GM23338 (cell line): ENCODE measurements around the gene MBOAT1. TPM values are rescaled to one million over a fixed set of nuclear protein-coding genes. Genes with fewer than 3 reads are reported as not detected.

Source experiments
- CREB1 ChIP-seq: fragments of 250-450 bp; sonication (Bioruptor Pico); IDR thresholded peaks from 2 replicates; pipeline ENCODE4 v1.5.0; 2020; ENCODE audit warnings: low read depth, mild to moderate bottlenecking, moderate library complexity
- JUNB ChIP-seq: IDR thresholded peaks from one replicate; pipeline ENCODE4 v1.6.1; 2016; ENCODE audit warnings: antibody characterized with exemption; ENCODE audit not compliant: unreplicated experiment
- STAT1 ChIP-seq: IDR thresholded peaks from one replicate; pipeline ENCODE4 v1.6.1; 2016; ENCODE audit warnings: antibody characterized with exemption; ENCODE audit not compliant: unreplicated experiment
- polyA plus RNA-seq: library from polyadenylated mRNA; unstranded; fragments of >200 nt; fragmentation: Nextera tagmentation; extraction: Ambion mirVana; gene quantifications from 2 replicates; pipeline ENCODE4 v1.2.1, GENCODE V29; 2016
- total RNA-seq: library from RNA; depleted of rRNA; stranded (reverse); fragments of >200 nt; shearing (Covaris generic); gene quantifications from 2 replicates; pipeline ENCODE4 v1.2.3, GENCODE V29; 2014
- TF ChIP-seq, protein P1 (sequence below): fragments of 250-450 bp; sonication (Bioruptor Pico); IDR thresholded peaks from 2 replicates; pipeline ENCODE4 v1.5.0; 2020; ENCODE audit warnings: mild to moderate bottlenecking, moderate library complexity
- TF ChIP-seq, protein P2 (sequence below), 2 experiments: fragments of 200-600 bp in 1 of 2; sonication (generic) in 1 of 2; conservative IDR thresholded peaks; 2 replicates each; pipeline versions ENCODE4 v1.5.1 to v1.6.1; 2016 to 2017; ENCODE audit warnings: antibody characterized with exemption in 2 of 2, low read depth in 2 of 2, mild to moderate bottlenecking in 2 of 2, moderate library complexity in 1 of 2
- TF ChIP-seq, protein P3 (sequence below): IDR thresholded peaks from 2 replicates; pipeline ENCODE4 v1.6.1; 2016; ENCODE audit warnings: antibody characterized with exemption

The MBOAT1 gene
- total and polyA plus RNA-seq, 2 experiments from 2014 or later: 3.8 to 18.6 TPM

GRCh38 chr6:20099156-20099555 is 113.1 kb downstream of the MBOAT1 start (continued):
- TF ChIP-seq, protein P1, sequence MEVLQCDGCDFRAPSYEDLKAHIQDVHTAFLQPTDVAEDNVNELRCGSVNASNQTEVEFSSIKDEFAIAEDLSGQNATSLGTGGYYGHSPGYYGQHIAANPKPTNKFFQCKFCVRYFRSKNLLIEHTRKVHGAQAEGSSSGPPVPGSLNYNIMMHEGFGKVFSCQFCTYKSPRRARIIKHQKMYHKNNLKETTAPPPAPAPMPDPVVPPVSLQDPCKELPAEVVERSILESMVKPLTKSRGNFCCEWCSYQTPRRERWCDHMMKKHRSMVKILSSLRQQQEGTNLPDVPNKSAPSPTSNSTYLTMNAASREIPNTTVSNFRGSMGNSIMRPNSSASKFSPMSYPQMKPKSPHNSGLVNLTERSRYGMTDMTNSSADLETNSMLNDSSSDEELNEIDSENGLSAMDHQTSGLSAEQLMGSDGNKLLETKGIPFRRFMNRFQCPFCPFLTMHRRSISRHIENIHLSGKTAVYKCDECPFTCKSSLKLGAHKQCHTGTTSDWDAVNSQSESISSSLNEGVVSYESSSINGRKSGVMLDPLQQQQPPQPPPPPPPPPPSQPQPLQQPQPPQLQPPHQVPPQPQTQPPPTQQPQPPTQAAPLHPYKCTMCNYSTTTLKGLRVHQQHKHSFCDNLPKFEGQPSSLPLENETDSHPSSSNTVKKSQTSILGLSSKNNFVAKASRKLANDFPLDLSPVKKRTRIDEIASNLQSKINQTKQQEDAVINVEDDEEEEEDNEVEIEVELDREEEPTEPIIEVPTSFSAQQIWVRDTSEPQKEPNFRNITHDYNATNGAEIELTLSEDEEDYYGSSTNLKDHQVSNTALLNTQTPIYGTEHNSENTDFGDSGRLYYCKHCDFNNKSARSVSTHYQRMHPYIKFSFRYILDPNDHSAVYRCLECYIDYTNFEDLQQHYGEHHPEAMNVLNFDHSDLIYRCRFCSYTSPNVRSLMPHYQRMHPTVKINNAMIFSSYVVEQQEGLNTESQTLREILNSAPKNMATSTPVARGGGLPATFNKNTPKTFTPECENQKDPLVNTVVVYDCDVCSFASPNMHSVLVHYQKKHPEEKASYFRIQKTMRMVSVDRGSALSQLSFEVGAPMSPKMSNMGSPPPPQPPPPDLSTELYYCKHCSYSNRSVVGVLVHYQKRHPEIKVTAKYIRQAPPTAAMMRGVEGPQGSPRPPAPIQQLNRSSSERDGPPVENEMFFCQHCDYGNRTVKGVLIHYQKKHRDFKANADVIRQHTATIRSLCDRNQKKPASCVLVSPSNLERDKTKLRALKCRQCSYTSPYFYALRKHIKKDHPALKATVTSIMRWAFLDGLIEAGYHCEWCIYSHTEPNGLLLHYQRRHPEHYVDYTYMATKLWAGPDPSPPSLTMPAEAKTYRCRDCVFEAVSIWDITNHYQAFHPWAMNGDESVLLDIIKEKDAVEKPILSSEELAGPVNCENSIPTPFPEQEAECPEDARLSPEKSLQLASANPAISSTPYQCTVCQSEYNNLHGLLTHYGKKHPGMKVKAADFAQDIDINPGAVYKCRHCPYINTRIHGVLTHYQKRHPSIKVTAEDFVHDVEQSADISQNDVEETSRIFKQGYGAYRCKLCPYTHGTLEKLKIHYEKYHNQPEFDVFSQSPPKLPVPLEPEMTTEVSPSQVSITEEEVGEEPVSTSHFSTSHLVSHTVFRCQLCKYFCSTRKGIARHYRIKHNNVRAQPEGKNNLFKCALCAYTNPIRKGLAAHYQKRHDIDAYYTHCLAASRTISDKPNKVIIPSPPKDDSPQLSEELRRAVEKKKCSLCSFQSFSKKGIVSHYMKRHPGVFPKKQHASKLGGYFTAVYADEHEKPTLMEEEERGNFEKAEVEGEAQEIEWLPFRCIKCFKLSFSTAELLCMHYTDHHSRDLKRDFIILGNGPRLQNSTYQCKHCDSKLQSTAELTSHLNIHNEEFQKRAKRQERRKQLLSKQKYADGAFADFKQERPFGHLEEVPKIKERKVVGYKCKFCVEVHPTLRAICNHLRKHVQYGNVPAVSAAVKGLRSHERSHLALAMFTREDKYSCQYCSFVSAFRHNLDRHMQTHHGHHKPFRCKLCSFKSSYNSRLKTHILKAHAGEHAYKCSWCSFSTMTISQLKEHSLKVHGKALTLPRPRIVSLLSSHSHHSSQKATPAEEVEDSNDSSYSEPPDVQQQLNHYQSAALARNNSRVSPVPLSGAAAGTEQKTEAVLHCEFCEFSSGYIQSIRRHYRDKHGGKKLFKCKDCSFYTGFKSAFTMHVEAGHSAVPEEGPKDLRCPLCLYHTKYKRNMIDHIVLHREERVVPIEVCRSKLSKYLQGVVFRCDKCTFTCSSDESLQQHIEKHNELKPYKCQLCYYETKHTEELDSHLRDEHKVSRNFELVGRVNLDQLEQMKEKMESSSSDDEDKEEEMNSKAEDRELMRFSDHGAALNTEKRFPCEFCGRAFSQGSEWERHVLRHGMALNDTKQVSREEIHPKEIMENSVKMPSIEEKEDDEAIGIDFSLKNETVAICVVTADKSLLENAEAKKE (CRISPR knock-in tag): no peak
- TF ChIP-seq JUNB (no peak), CREB1 (CRISPR knock-in tag) (no peak), STAT1 (no peak)
- TF ChIP-seq, protein P2, sequence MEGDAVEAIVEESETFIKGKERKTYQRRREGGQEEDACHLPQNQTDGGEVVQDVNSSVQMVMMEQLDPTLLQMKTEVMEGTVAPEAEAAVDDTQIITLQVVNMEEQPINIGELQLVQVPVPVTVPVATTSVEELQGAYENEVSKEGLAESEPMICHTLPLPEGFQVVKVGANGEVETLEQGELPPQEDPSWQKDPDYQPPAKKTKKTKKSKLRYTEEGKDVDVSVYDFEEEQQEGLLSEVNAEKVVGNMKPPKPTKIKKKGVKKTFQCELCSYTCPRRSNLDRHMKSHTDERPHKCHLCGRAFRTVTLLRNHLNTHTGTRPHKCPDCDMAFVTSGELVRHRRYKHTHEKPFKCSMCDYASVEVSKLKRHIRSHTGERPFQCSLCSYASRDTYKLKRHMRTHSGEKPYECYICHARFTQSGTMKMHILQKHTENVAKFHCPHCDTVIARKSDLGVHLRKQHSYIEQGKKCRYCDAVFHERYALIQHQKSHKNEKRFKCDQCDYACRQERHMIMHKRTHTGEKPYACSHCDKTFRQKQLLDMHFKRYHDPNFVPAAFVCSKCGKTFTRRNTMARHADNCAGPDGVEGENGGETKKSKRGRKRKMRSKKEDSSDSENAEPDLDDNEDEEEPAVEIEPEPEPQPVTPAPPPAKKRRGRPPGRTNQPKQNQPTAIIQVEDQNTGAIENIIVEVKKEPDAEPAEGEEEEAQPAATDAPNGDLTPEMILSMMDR (conservative IDR thresholded peaks at IDR 0.05; ENCODE audit: low read depth in 2 of 2): no peak
- TF ChIP-seq, protein P3, sequence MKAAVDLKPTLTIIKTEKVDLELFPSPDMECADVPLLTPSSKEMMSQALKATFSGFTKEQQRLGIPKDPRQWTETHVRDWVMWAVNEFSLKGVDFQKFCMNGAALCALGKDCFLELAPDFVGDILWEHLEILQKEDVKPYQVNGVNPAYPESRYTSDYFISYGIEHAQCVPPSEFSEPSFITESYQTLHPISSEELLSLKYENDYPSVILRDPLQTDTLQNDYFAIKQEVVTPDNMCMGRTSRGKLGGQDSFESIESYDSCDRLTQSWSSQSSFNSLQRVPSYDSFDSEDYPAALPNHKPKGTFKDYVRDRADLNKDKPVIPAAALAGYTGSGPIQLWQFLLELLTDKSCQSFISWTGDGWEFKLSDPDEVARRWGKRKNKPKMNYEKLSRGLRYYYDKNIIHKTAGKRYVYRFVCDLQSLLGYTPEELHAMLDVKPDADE: no peak
